HG02938 (cell line): ENCODE results near the gene UPP2.

Source experiments
- ATAC-seq: cut with Tn5 transposase; IDR thresholded peaks from one replicate; pipeline ENCODE4 v1.9.1; 2021; ENCODE audit warnings: mild to moderate bottlenecking, moderate library complexity; ENCODE audit not compliant: unreplicated experiment

Gene UPP2

DNA sequence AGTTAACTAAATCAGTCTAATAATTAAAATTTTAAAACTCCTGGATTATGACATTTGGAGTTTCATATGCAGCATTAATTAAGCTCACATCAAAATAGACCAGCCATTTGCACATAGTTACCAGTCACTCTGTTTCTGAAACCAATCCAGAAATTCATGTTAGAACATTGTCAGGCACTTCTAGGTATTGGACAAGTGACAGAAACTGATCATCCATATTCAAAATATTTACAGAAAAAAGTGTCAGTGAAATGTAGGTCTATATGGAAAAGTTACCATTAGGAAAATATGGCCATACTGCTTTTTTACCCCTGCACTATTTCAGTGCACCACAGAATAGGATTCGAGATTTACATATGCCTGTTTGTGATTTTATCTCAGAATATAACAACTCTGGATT is 33.4 kb downstream of the UPP2 start:
- no peak for ATAC-seq

DNA sequence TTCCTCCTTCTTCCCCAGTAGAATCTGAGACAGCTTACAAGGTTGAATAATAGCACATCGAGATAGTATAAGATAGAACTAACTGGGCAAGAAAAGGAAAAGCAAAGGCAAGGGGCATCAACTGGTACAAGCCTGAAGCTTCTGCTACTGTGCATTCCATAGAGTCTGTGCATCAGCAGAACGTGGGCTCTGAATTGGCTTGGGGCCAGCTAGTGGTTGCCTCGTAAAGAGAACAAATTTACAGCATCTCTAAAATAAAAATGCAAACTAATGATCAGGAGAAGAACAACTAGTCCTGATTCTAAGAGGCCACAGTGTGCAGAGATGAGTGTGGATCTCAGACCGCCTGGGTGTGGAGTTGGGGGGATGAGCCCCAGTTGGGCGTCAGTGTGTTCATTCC is 36.6 kb downstream of the UPP2 start:
- no peak for ATAC-seq

DNA sequence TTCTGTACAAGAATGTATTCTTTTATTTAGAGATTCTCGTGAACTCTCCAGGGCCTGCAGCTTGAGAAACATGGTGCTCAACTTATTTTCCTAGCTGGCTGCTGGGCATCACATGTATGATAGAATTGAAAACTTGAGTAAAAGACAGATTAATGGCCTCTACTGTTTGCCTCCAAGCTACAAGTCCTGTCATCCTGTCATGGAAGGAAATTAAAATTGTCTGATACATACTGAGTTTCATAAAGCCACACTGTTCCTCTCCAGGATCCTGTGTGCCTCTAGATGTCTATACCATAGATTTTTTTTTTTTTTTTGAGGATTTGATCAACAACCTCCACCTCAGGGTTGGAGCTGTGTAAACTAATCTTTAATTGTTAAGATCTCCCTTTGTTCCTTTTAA is 38.5 kb downstream of the UPP2 start:
- no peak for ATAC-seq

DNA sequence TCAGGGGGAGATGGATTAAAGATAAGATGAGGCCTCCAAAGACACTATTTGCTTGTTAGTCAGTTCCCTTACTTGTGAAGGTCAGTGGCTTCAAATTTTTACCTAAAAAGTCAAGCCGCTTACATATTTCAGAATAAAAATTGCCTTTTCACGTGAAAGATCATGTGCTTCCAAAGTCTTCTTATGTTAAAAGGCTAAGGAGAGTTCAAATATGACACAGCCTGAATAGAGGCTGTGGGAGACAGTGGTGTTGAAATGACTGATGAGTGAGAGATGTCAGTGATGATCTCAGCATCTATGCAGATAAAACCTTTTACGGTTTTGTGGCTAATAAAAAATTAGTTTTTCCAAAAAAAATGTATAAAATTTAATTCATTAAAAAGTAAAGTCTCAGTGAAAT is 40.5 kb downstream of the UPP2 start:
- ATAC-seq: no peak

DNA sequence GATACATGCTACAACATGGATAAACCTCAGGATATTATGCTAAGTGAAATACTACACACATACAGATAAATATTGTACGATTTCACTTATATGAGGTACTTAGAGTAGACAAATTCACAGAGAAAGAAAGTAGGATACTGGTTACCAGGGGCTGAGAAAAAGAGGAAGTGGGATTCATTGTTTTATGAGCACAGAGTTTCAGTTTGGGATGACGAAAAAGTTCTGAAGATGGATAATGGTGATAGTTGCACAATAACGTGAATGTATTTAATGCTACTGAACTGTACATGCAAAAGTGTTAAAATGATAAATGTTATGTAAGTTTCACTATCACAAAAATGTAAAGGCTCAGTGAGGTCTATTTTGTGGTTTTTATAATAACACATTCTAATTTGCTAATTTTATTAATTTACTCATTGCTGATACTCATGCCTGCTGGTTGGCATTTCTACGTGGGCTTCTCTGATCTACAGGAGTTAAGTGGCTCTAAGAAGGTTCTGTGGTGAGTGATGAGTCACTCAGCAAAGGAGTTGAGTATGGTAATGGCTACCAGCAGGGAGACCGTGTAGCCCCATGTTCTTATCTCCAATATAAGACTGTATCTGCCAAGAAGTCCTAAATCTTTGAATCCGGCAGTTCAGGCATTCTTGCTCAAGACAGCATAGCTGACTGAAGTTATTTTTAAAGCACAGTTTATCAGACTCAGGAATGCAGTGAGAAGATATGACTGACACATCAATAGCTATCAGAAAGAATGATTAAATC is 41.1 kb downstream of the UPP2 start:
- ATAC-seq: no peak

DNA sequence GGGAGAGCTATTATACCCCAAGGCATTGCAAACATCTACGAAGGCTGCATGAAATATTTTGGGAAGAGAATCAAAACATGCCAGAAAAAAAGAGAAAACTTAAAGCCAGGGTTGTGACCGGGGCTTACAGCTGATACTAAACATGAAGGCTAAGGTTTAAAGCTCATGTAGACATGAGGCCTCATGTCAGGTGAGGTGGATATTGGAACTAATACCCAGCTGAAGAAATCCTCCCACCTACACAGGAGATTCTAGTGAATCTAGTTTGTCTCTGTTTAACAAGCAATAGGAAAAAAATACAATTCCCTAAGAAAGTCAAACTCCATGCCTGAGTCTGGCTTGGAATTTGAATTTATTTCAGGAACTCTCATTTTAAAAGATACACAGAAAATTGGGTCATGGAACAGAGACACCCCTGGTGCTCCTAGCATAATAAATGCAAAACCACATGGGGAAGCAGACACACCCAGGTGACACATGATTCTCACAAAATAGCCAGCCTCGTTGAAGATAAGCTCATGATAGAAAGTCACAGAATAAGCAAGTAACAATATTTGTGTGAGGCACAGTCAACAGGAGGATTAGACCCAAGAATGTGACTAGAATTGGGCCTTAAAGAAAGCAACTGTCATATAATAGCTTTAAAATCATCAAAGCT is 42.2 kb downstream of the UPP2 start:
- no peak for ATAC-seq

DNA sequence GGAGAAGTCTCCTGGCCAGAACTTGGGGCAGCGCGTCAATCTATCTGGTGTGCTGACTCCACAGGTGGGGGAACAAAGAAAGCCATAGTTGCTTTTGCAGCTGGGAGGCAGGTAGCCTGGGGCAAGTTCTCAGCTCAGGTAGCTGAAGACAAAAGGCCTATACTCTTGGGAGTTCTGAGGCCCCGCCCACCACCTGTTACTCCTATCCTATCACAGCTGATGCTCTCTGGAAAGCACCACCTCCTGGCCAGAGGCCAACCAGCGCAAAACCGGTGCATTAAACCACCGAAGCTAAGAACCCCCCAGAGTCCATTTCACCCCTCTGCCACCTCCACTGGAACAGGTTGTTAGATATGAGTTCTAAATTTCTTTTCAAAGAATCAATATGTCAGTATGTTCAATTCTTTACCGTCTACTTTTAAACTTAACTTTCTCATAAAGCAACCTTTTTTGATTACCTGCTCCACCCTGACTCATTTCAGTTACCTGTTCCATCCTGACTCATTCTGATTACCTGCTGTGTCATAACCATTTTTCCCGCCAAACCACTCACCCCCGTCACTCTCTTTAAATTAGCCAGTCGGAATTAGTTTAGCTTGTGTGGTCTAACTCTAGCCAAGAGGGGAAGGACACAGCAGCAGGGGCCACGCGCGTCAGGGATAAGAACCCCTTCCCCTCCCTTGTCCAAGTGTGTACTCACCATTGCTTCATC is 43.4 kb downstream of the UPP2 start:
- no peak for ATAC-seq

DNA sequence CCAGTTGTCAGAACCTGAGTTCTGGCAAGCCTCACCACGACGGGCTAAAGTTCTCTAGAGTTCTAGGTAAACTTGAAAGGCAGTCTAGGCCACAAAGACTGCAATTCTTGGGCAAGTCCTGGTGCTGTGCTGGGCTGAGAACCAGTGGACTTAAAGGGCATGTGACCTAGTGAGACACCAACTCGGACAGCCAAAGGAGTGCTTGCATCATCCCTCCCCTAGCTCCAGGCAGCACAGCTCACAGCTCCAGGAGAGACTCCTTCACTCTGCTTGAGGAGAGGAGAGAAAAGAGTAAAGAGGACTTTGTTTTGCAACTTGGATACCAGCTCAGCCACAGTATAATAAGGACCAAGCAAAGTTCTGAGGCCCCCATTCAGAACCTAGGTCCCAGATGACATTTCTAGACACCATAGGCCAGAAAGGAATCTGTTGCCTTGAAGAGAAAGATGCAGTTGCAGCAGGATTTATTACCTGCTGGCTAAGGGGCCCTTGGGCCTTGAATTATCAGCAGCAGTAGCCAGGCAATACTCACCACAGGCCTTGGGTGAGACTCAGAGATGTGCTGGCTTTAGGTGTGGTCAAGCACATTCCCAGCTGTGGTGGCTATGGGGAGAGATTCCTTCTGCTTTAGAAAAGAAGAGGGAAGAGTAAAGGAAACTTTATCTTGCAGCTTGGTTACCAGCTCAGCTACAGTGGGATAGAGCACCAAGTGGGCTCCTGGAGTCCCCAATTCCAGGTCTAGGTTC is 51.8 kb downstream of the UPP2 start:
- no peak for ATAC-seq

DNA sequence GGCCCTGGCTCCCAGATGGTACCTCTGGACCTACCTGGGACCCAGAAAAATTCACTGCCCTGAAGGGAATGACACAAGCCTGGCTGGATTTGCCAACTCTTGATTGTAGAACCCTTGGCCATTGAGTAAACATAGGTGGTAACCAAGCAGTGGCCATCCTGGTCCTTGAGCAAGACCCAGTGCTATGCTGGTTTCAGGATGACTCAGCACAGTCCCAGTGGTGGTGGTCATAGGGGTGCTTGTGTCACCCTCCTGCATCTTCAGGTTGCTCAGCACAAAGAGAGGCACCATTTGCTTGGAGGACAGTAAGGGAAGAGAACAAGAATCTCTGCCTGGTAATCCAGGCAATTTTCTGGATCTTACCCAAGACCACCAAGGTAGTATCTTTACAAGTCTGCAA is 52.9 kb downstream of the UPP2 start:
- ATAC-seq: no peak

DNA sequence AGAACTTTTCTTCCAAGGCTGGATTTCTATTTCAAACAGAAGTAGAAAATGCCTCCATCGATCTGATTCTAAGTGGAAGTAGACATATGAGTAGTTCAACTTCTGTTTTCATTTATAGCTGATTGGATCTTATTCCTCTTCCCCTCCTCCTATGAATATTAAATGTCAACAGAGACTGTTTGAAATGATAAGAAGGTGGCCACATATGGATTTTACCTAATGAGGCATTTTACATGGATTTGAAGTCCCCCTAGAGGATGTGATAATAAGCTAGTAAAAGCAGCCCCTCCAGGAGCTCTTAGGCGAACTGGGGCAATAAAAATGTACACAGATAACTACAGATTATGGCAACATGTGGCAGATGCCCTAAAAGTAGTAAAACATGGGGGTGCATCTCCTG is 71.0 kb downstream of the UPP2 start:
- no peak for ATAC-seq

DNA sequence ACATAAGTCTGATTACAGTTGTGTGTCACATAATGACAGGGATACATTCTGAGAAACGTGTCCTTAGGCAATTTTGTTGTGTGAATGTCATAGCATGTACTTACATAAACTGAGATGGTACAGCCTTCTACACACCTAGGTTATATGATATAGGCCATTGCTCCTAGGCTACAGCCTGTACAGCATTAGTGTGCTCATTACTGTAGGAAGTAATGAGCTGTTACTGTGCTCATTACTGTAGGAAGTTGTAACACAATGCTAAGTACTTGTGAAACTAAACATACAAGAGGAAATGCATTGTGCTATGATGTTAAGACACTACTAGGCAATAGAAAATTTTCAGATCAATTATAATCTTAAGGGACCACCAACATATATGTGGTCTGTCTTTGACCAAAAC is 72.8 kb downstream of the UPP2 start:
- ATAC-seq: no peak

DNA sequence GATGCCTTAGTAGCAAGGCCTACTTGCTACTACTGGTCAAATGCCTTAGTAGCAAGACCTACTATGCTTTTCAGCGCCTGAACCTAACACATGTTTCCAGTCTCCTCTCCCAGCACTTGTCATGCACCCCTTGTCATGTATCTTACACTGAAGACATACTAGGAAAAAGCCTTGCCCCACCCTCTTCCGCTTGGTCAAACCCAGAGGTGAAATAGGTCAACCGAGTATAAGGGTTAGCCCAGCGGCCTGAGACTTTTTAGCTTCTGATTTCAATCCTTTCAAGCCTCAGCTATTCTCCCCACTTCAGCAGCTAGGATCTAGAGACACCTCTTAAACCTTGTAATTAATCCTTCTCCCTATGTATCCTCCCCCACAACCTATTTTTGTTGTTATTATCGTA is 73.3 kb downstream of the UPP2 start:
- ATAC-seq: no peak

DNA sequence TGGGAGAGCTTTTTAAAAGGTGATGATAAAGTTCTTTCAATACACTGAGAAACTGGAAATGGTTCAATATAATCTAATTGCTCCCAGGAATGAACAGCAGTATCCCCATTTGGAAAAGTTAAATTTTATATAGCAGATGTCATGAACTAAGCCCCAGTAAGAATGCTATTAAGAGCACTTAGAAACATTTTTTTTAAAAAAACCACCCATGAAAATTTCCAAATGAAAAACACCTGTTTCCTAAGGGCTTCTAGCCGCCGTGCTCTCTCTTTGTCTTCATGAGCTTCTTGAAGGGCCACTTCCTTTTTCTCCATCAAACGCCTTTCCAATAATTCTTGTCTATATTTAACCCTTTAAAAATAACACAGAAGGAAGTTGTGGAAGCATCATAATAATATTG is 77.0 kb downstream of the UPP2 start:
- no peak for ATAC-seq

DNA sequence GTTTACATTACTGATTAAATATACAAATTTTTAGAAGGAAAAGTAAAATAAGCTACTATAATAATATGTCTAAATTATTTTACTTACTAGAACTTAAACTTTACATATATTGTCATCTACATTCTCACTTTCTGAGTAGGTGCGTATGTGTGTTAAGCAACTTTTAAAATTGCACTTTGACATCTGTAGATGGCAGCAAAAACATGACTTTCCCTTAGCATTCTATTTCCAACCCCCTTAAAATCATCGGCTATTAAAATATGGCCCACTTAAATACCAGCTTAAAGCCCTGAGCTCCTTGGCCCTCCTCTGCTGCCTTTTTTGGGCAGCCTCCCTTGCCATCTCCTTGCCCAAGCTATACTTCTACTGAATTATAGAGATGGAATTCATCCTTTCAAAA is 78.0 kb downstream of the UPP2 start:
- ATAC-seq: peak; percentile 74

DNA sequence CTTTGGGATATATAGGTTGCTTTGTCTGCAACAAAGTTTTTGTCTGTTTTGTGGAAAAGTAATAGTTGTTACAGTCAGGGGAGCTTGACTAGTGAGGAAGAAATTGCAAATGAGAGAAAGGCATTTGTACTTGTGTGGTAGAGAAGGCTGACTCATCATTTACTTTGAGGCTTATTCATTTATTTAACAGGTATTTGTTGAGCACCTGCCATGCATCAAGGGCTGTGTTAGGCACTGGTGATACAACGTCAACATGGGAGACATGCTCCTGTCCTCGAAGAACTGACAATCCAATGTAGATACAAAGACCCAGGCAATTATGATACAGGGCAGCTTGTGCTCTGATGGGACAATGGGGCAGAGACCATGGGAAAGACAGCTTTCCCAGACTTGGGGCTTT is 79.5 kb downstream of the UPP2 start:
- ATAC-seq: no peak

DNA sequence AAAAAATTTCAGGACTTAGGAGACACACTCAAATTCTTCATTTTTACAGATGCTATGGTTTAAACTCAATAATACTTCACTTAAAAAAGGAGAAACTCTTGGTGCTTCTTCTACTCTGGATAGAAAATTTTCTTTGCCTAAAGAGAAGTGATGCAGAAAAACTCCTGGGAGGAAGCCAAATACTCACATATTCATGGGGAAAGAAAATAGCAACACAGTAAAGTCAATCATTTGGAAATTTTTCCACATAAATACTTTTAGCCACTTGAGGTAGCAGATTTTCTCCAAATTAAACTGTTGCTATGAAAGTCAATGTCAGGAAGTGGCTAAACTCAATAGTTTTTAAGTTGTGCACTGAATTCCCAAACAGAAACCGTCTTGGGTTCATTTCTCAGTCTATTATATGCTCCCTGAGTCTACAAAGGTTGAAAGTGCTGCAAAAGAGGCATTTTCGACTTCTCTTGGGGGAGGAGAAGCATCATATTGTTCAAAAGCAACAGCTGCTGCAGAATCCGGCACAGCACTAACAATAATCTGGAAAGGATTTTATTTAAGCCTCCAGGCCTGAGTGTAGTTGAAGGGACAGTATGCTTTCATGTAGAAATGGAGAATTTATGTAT is 81.1 kb downstream of the UPP2 start:
- no peak for ATAC-seq

DNA sequence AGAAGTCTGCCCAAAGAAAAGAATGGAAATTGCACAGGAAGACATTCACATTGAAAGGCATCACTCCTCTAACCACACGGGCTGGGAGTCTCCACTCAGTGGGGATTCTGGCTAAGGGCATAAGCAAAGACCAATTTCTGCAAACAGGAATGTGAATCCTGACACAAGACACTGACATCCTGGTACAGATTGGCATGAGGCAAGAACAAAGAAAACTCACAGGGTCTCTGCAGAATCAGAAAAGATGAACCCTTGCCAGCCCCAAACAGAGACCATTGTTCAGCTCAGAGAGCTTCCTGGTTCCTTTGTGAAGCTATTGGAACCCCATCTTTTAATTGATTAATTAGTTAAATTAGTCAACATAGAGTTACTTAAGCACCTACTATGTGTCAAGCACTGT is 82.3 kb downstream of the UPP2 start:
- ATAC-seq: no peak

DNA sequence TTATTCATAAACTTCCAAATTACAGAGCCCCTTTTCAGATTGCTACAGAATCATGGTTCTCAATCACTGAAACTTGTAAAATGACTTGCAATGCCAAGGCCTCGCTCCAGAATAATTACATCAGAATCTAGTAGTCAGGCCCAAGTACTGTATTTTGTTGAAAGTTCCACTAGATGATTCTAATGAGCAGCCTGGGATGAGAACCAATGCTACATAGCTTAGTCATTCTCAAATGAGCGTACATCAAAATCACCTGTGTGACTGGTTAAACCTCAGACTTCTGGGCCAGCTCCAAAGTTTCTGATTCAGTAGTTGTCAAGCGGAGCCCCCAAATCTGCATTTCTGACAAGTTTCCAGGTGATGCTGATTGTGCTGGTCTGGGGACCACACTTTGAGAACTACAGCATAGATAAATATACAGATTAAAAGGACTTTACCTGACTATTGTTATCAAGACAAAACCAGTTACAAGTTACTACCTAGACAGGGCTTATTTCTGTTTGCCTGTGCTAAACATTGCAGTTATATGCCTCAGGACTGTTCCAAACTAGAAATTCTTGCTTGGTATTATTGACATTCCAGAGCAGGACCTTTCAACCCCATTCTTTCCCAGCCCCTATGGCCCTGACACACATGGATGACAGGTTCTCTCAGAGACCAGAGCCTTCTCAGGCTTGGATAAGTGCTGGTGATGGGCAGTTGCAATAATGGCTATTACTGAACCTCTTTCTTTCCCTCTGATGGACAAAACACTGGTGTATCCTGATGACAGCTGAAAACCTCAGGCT is 83.1 kb downstream of the UPP2 start:
- ATAC-seq: no peak
